Spleen (tissue), 11 donors: ENCODE data around the gene TRIM36. TPM values are rescaled to one million over a fixed set of nuclear protein-coding genes. Genes with fewer than 3 reads are reported as not detected.

ENCODE experiments used
- DNase-seq: peaks from one replicate; pipeline ENCODE4 v3.0.0-alpha.2; 2020
- H3K27ac ChIP-seq, 8 donors: fragments of 200-600 bp; sonication (generic) in 7 of 8; 1 replicate in 4 of 8; 2 replicates in 4 of 8; pipeline versions ENCODE4 v1.5.0 to v1.8.0; 2016 to 2021; ENCODE audit warnings: inconsistent platforms in 4 of 8, mild to moderate bottlenecking in 4 of 8, moderate library complexity in 1 of 8
- H3K27me3 ChIP-seq, 7 donors: fragments of 200-600 bp; sonication (generic) in 6 of 7; replicated peaks in 1 of 7; 1 replicate in 4 of 7; 2 replicates in 3 of 7; pipeline versions ENCODE4 v1.5.0 to v1.8.0; 2016 to 2021; ENCODE audit warnings: inconsistent platforms in 3 of 7, mild to moderate bottlenecking in 1 of 7
- H3K36me3 ChIP-seq, 6 donors: fragments of 200-600 bp; sonication (generic) in 5 of 6; 1 replicate in 4 of 6; 2 replicates in 2 of 6; pipeline versions ENCODE4 v1.5.0 to v1.8.0; 2016 to 2021; ENCODE audit warnings: inconsistent platforms in 2 of 6
- H3K4me1 ChIP-seq, 6 donors: fragments of 200-600 bp; sonication (generic) in 5 of 6; 1 replicate in 3 of 6; 2 replicates in 3 of 6; pipeline versions ENCODE4 v1.5.0 to v1.8.0; 2016 to 2021; ENCODE audit warnings: inconsistent platforms in 3 of 6
- H3K4me3 ChIP-seq, 8 donors: fragments of 200-600 bp; sonication (generic) in 7 of 8; 1 replicate in 4 of 8; 2 replicates in 4 of 8; pipeline versions ENCODE4 v1.5.0 to v1.8.0; 2016 to 2021; ENCODE audit warnings: inconsistent platforms in 4 of 8, mild to moderate bottlenecking in 4 of 8, moderate library complexity in 2 of 8
- H3K9me3 ChIP-seq, 8 donors: fragments of 200-600 bp; sonication (generic) in 7 of 8; 1 replicate in 4 of 8; 2 replicates in 4 of 8; pipeline versions ENCODE4 v1.5.0 to v1.8.0; 2016 to 2021; ENCODE audit warnings: inconsistent platforms in 4 of 8
- POLR2A ChIP-seq, 3 donors: fragments of 450-650 bp; IDR thresholded peaks; one replicate each; pipeline ENCODE4 v1.5.1; 2017; ENCODE audit warnings: antibody characterized with exemption in 3 of 3, mild to moderate bottlenecking in 1 of 3
- POLR2AphosphoS5 ChIP-seq, 3 donors: sonication (generic); formaldehyde crosslinking; IDR thresholded peaks; one replicate each; pipeline ENCODE4 v1.5.1; 2017; ENCODE audit warnings: antibody characterized with exemption in 3 of 3
- WGBS, 5 donors: extraction: QIAGEN DNeasy Blood & Tissue Kit in 3 of 5; methylation state at CpG; one replicate each; pipeline versions ENCODE4 v1.1.5 to v1.1.7; 2013 to 2018; 5-methylcytosine and 5-hydroxymethylcytosine counted together
- intact Hi-C: fragments of 100-400 bp; cut with DNase I; formaldehyde crosslinking; loops from one replicate; pipeline ENCODE4 v1.15.0; 2023; ENCODE audit warnings: low total_unique reads
- polyA plus RNA-seq, 3 donors: library from polyadenylated mRNA; stranded (reverse); fragments of 200-250 nt; gene quantifications; one replicate each; pipeline ENCODE4 v1.2.1, GENCODE V29; 2013
- total RNA-seq, 7 donors: library from RNA; depleted of rRNA in 3 of 7; stranded (reverse); fragments of >200 nt in 3 of 7; fragmentation: NEBNext Ultra II Directional in 4 of 7; extraction: Animal tissue kit (Norgen Biotek cat#: 25700) in 4 of 7; gene quantifications; one replicate each; pipeline versions ENCODE4 v1.1.0 to v1.2.1, GENCODE V29; 2016 to 2021
- TF ChIP-seq, protein P1 (sequence below), 11 experiments: fragments of 200-600 bp in 7 of 11; fragments of 450-650 bp in 4 of 11; sonication (generic) in 4 of 11; IDR thresholded peaks in 8 of 11; conservative IDR thresholded peaks in 3 of 11; 1 replicate in 7 of 11; 2 replicates in 4 of 11; pipeline versions ENCODE4 v1.4.0 to v1.8.0; 2016 to 2021; ENCODE audit warnings: antibody characterized with exemption in 11 of 11, inconsistent platforms in 4 of 11, mild to moderate bottlenecking in 1 of 11
- donor health status: healthy with polysubstance abuse.
- donor health status: DM: no; HTN: no; CAD: no; lungs with moderate emphysema.
- donor health status: DM: no; HTN: no; CAD: no.
- donor health status: Bipolar disorder and iron deficiency.
- donor health status: healthy.
- donor health status: DM: no; HTN: no; CAD: no.
- donor health status: DM: yes; HTN: yes; CAD: no.

TRIM36 gene
- total and polyA plus RNA-seq, 10 donors = 0.18 to 6.3 (median 1.6) TPM

DNA sequence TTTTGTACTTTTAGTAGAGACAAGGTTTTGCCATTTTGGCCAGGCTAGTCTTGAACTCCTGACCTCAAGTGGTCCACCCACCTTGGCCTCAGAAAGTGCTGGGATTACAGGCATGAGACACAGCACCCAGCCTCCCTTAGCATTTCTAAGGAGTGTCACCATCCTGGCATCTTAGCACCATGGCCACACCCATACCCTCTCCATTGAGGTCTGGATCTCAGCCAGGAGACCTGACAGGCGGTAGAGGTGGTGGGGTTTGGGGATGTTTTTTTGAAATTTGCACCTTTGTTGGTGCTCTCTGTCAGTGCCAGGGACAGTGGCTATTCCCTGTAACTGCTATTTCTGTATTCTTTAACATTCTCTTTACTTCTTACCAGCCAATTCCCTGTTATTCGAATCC, 72.5 kb downstream of the TRIM36 start:
- H3K27ac ChIP-seq = no peak overlapping the region
- H3K9me3 ChIP-seq = no peaks in the 10 kb centered on the region
- H3K4me3 ChIP-seq = no peak overlapping the region
- no peaks in the 10 kb centered on the region for H3K4me1 ChIP-seq
- intact Hi-C loops = no loop called here
- no peaks in the 10 kb centered on the region for H3K36me3 ChIP-seq
- no peak for DNase-seq
- TF ChIP-seq, protein P1, sequence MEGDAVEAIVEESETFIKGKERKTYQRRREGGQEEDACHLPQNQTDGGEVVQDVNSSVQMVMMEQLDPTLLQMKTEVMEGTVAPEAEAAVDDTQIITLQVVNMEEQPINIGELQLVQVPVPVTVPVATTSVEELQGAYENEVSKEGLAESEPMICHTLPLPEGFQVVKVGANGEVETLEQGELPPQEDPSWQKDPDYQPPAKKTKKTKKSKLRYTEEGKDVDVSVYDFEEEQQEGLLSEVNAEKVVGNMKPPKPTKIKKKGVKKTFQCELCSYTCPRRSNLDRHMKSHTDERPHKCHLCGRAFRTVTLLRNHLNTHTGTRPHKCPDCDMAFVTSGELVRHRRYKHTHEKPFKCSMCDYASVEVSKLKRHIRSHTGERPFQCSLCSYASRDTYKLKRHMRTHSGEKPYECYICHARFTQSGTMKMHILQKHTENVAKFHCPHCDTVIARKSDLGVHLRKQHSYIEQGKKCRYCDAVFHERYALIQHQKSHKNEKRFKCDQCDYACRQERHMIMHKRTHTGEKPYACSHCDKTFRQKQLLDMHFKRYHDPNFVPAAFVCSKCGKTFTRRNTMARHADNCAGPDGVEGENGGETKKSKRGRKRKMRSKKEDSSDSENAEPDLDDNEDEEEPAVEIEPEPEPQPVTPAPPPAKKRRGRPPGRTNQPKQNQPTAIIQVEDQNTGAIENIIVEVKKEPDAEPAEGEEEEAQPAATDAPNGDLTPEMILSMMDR (IDR thresholded peaks at IDR 0.05 in 8 of 11, conservative IDR thresholded peaks at IDR 0.05 in 3 of 11) = no peak
- no peak for TF ChIP-seq POLR2A (IDR thresholded peaks at IDR 0.05)
- TF ChIP-seq POLR2AphosphoS5 (IDR thresholded peaks at IDR 0.05) = no peak
- H3K27me3 ChIP-seq = no peaks in the 10 kb centered on the region
- WGBS, 5 donors = 56 to 72% (median 62%) methylated on average over 2 of the region's 2 CpGs

DNA sequence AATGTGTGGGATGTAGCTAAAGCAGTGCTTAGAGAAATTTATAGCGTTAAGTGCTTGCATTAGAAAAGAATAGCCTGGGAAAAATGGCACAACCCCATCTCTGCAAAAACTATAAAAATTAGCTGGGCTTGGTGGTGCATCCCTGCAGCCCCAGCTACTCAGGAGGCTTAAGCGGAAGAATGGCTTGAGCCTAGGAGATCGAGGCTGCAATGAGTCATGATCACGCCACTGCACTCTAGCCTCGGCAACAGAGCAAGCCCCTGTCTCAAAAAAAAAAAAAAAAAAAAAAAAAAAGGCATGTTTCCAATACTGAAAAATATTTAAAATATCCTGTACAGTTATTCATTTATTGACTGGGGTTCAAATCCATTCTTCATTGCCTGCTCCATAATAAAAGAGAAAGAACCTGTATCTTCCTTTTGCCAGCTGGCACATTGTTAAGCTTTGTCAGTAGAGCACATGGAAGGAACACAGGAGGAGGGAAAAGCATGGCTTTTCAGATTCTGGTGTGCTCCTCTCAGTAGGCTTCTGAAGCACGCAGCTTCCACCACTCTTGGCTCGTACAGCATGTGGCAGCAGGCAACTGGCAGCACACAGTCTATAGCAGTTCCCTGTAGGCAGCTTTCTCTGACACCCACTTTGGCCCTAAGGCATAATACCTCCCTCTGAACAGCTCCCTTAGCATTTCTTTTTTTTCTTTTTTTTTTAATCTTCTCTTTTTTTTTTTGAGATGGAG, 73.5 kb downstream of the TRIM36 start:
- H3K9me3 ChIP-seq = no peaks in the 10 kb centered on the region
- peaks cover 0 to 5% (median 0%) of the 10 kb centered on the region in 7 donors for H3K27me3 ChIP-seq
- no peak for DNase-seq
- TF ChIP-seq POLR2AphosphoS5 (IDR thresholded peaks at IDR 0.05) (no peak), POLR2A (IDR thresholded peaks at IDR 0.05) (no peak)
- TF ChIP-seq, protein P1 (IDR thresholded peaks at IDR 0.05 in 8 of 11, conservative IDR thresholded peaks at IDR 0.05 in 3 of 11) = no peak
- H3K4me3 ChIP-seq = no peak overlapping the region
- intact Hi-C loops = no loop called here
- 75 to 82% (median 76%) methylated on average over 7 of the region's 7 CpGs for WGBS, 5 donors
- no peaks in the 10 kb centered on the region for H3K4me1 ChIP-seq
- H3K27ac ChIP-seq = no peak overlapping the region
- no peaks in the 10 kb centered on the region for H3K36me3 ChIP-seq

DNA sequence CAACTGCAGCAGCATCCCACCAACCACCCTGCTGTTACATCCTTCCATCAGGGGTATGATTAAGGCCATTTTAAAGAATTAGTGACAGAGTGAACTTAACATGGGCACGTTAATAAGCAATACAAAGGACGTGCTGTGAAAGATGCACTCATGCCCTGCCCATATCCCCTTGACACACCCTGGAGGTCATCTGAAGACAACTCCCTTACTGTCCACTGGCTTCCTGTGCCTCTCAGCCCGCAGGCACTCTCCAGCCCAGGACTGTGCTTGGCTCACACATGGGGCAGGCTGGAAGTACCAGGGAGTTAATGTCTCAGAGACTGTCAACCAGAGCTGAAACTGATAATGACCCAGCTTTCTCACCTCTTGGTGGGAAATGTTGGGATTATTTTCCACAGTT, 81.8 kb downstream of the TRIM36 start:
- peaks cover 0 to 39% (median 0%) of the 10 kb centered on the region in 7 donors for H3K27me3 ChIP-seq
- peaks cover 0 to 2% (median 0%) of the 10 kb centered on the region in 8 donors for H3K9me3 ChIP-seq
- H3K4me3 ChIP-seq = no peak overlapping the region
- no peaks in the 10 kb centered on the region for H3K4me1 ChIP-seq
- no peak for TF ChIP-seq POLR2AphosphoS5 (IDR thresholded peaks at IDR 0.05)
- intact Hi-C loops = no loop called here
- no peaks in the 10 kb centered on the region for H3K36me3 ChIP-seq
- 60 to 85% (median 75%) methylated on average over 3 of the region's 3 CpGs for WGBS, 5 donors
- DNase-seq = no peak
- H3K27ac ChIP-seq = no peak overlapping the region

DNA sequence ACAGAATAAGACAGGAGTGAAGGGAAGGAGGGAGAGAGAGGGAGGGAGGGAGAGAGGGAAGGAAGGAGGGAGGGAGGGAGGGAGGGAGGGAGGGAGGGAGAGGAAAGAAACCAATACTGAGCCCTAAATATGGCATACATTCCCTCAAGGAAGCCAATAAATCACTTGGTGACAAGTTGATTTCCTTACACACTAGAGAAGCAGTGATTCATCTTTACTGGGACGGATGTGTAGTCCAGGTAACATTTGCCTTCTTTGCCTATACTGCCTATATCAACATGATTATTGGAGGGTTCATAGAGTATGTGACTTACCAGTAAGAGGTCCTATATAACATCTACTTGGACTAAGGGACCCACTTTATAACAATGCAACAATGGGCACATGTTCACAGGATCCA, 83.2 kb downstream of the TRIM36 start:
- 37 to 61% (median 45%) methylated on average over 1 of the region's 1 CpG for whole genome bisulfite sequencing, 5 donors
- H3K9me3 ChIP-seq = peaks cover 0 to 5% (median 0%) of the 10 kb centered on the region in 8 donors
- H3K27me3 ChIP-seq = peaks cover 0 to 36% (median 0%) of the 10 kb centered on the region in 7 donors
- H3K27ac ChIP-seq = no peak overlapping the region
- intact Hi-C loops = no loop called here
- no peak for DNase-seq
- no peak for TF ChIP-seq POLR2AphosphoS5 (IDR thresholded peaks at IDR 0.05)
- TF ChIP-seq, protein P1 (IDR thresholded peaks at IDR 0.05 in 8 of 11, conservative IDR thresholded peaks at IDR 0.05 in 3 of 11) = no peak
- no peak for TF ChIP-seq POLR2A (IDR thresholded peaks at IDR 0.05)
- no peak overlapping the region for H3K4me3 ChIP-seq
- no peaks in the 10 kb centered on the region for H3K4me1 ChIP-seq
- no peaks in the 10 kb centered on the region for H3K36me3 ChIP-seq
